Measurements from ENCODE around the gene CSNK1A1. TPM values are rescaled to one million over a fixed set of nuclear protein-coding genes. Genes with fewer than 3 reads are reported as not detected.

The CSNK1A1 gene
- polyA plus RNA-seq, 1 donor from 2014 or later, result 217 TPM

GRCh38 chr5:149500922-149501582, 50.2 kb downstream of the CSNK1A1 start (continued):
- TF ChIP-seq EP300 (conservative IDR thresholded peaks at IDR 0.05; ENCODE audit: poor library complexity, severe bottlenecking), result no peak
- no peak for TF ChIP-seq EZH2 (IDR thresholded peaks at IDR 0.05; ENCODE audit: borderline replicate concordance, insufficient read depth, low read length, poor library complexity, severe bottlenecking)
- TF ChIP-seq RAD21 (conservative IDR thresholded peaks at IDR 0.05), result no peak

GRCh38 chr5:149498724-149499336, 52.4 kb downstream of the CSNK1A1 start:
- H3K4me2 ChIP-seq (ENCODE audit: low read length), result no peak overlapping the region
- H3K27ac ChIP-seq (ENCODE audit: low read length), result no peak overlapping the region
- no peak overlapping the region for H3K9ac ChIP-seq (ENCODE audit: low read length)
- no peaks in the 10 kb centered on the region for H3F3A ChIP-seq (ENCODE audit: insufficient read depth, low read length, poor library complexity, severe bottlenecking)
- H4K20me1 ChIP-seq (ENCODE audit: insufficient read depth), result no peaks in the 10 kb centered on the region
- no peak overlapping the region for H3K4me3 ChIP-seq (ENCODE audit: low read length)
- no peaks in the 10 kb centered on the region for H3K79me2 ChIP-seq (replicated peaks; ENCODE audit: insufficient read depth, low read length)
- H3K36me3 ChIP-seq (ENCODE audit: insufficient read depth, low read length), result peaks cover 6% of the 10 kb centered on the region
- no peak overlapping the region for H2AFZ ChIP-seq (ENCODE audit: low read depth, low read length)
- no peak for TF ChIP-seq CTCF (IDR thresholded peaks at IDR 0.05; ENCODE audit: poor library complexity, severe bottlenecking)
- TF ChIP-seq SMC3 (conservative IDR thresholded peaks at IDR 0.05; ENCODE audit: poor library complexity), result no peak
- no peak for TF ChIP-seq TAF1 (IDR thresholded peaks at IDR 0.05; ENCODE audit: low read depth)
- H3K9me3 ChIP-seq (ENCODE audit: low read length), result no peaks in the 10 kb centered on the region
- H3K9me2 ChIP-seq (ENCODE audit: insufficient read depth, low read length), result no peaks in the 10 kb centered on the region
- H3K27me3 ChIP-seq (ENCODE audit: insufficient read depth, low read depth, low read length), result no peaks in the 10 kb centered on the region

GRCh38 chr5:149497357-149497756, 53.9 kb downstream of the CSNK1A1 start:
- Histone ChIP-seq H3K27ac (ENCODE audit: low read length) (no peak overlapping the region), H3K27me3 (ENCODE audit: insufficient read depth, low read depth, low read length) (no peaks in the 10 kb centered on the region), H3F3A (ENCODE audit: insufficient read depth, low read length, poor library complexity, severe bottlenecking) (no peaks in the 10 kb centered on the region), H3K9ac (ENCODE audit: low read length) (no peak overlapping the region), H4K20me1 (ENCODE audit: insufficient read depth) (no peaks in the 10 kb centered on the region), H3K4me3 (ENCODE audit: low read length) (no peak overlapping the region), H3K4me2 (ENCODE audit: low read length) (no peak overlapping the region), H2AFZ (ENCODE audit: low read depth, low read length) (no peak overlapping the region), H3K79me2 (replicated peaks; ENCODE audit: insufficient read depth, low read length) (no peaks in the 10 kb centered on the region), H3K36me3 (ENCODE audit: insufficient read depth, low read length) (peaks cover 6% of the 10 kb centered on the region), H3K9me2 (ENCODE audit: insufficient read depth, low read length) (no peaks in the 10 kb centered on the region), H3K9me3 (ENCODE audit: low read length) (no peaks in the 10 kb centered on the region)
- TF ChIP-seq EP300 (conservative IDR thresholded peaks at IDR 0.05; ENCODE audit: poor library complexity, severe bottlenecking) (no peak), RAD21 (conservative IDR thresholded peaks at IDR 0.05) (no peak), TAF1 (IDR thresholded peaks at IDR 0.05; ENCODE audit: low read depth) (no peak), CTCF (IDR thresholded peaks at IDR 0.05; ENCODE audit: poor library complexity, severe bottlenecking) (no peak), SMC3 (conservative IDR thresholded peaks at IDR 0.05; ENCODE audit: poor library complexity) (no peak), POLR2AphosphoS5 (IDR thresholded peaks at IDR 0.05) (no peak), MXI1 (conservative IDR thresholded peaks at IDR 0.05; ENCODE audit: poor library complexity, severe bottlenecking) (no peak), REST (IDR thresholded peaks at IDR 0.05; ENCODE audit: borderline replicate concordance) (no peak), EZH2 (IDR thresholded peaks at IDR 0.05; ENCODE audit: borderline replicate concordance, insufficient read depth, low read length, poor library complexity, severe bottlenecking) (no peak)
